Kidney epithelial cell (primary cell): ENCODE measurements around the gene LRRC74B. TPM values are rescaled to one million over a fixed set of nuclear protein-coding genes. Genes with fewer than 3 reads are reported as not detected.
"Not testable (repeated sequence)": the region's sequence is repeated elsewhere in the genome, so short reads cannot be mapped to it uniquely, and the experiment has no call there.

Experiments
- DNase-seq: peaks from one replicate; pipeline ENCODE4 v3.0.0-alpha.2; 2010; ENCODE audit warnings: low read depth
- H3K27me3 ChIP-seq: 2 replicates; pipeline ENCODE4 v1.6.0; 2011; ENCODE audit warnings: low read length; ENCODE audit not compliant: control insufficient read depth, insufficient read depth
- H3K36me3 ChIP-seq: 2 replicates; pipeline ENCODE4 v1.5.1; 2011; ENCODE audit warnings: low read length; ENCODE audit not compliant: control insufficient read depth, insufficient read depth
- H3K4me3 ChIP-seq: 2 replicates; pipeline ENCODE4 v1.5.1; 2011; ENCODE audit warnings: low read depth, mild to moderate bottlenecking, control low read depth, low read length
- CTCF ChIP-seq: IDR thresholded peaks from 2 replicates; pipeline ENCODE4 v1.5.1; 2011; ENCODE audit warnings: mild to moderate bottlenecking, moderate library complexity, low read length, control low read depth, inconsistent platforms; ENCODE audit not compliant: insufficient read depth, poor library complexity, severe bottlenecking
- total RNA-seq: library from RNA; depleted of rRNA; stranded (reverse); fragments of >200 nt; gene quantifications from 2 replicates; pipeline ENCODE4 v1.2.3, GENCODE V29; 2015

LRRC74B gene
- total RNA-seq, 1 donor from 2014 or later, result not detected

- TF ChIP-seq CTCF, result no peak
- no peak for DNase-seq
- H3K4me3 ChIP-seq, result no peak overlapping the region
- H3K36me3 ChIP-seq, result no peaks in the 10 kb centered on the region
- peaks cover 8% of the 10 kb centered on the region for H3K27me3 ChIP-seq
Measured at GRCh38 chr22:21054046-21054713, 8.4 kb downstream of the LRRC74B start.

- Histone ChIP-seq H3K27me3 (peaks cover 8% of the 10 kb centered on the region), H3K4me3 (no peak overlapping the region), H3K36me3 (no peaks in the 10 kb centered on the region)
- DNase-seq, result no peak
- no peak for TF ChIP-seq CTCF
Measured at GRCh38 chr22:21054714-21055563, 9.2 kb downstream of the LRRC74B start.

GRCh38 chr22:21055564-21055834 lies 9.8 kb downstream of the LRRC74B start:
- Histone ChIP-seq H3K27me3 (peaks cover 8% of the 10 kb centered on the region), H3K36me3 (no peaks in the 10 kb centered on the region), H3K4me3 (no peak overlapping the region)
- TF ChIP-seq CTCF, result no peak
- no peak for DNase-seq

GRCh38 chr22:21055880-21056319 lies 10.2 kb downstream of the LRRC74B start:
- Histone ChIP-seq H3K36me3 (no peaks in the 10 kb centered on the region), H3K27me3 (peaks cover 8% of the 10 kb centered on the region), H3K4me3 (no peak overlapping the region)
- TF ChIP-seq CTCF, result no peak
- no peak for DNase-seq

- not testable (repeated sequence) for H3K36me3 ChIP-seq, H3K27me3 ChIP-seq, H3K4me3 ChIP-seq, DNase-seq
Measured at GRCh38 chr22:21060363-21060762, 14.6 kb downstream of the LRRC74B start.

GRCh38 chr22:21061660-21062321 lies 16.0 kb downstream of the LRRC74B start:
- DNase-seq, H3K4me3 ChIP-seq, H3K36me3 ChIP-seq, H3K27me3 ChIP-seq: not testable (repeated sequence)

GRCh38 chr22:21064425-21064824 lies 18.7 kb downstream of the LRRC74B start:
- not testable (repeated sequence) for H3K4me3 ChIP-seq, H3K27me3 ChIP-seq, DNase-seq, H3K36me3 ChIP-seq
